ENCODE data around the gene NECAP2. TPM values are rescaled to one million over a fixed set of nuclear protein-coding genes. Genes with fewer than 3 reads are reported as not detected.

Gene NECAP2
- total RNA-seq, 1 donor from 2014 or later: 44.7 TPM

- DNase-seq (ENCODE audit: low read depth, low spot score): no peak
- TF ChIP-seq CTCF (conservative IDR thresholded peaks at IDR 0.05): no peak
- Mint-ChIP-seq H3K36me3 (ENCODE audit: low read depth) (no peaks in the 10 kb centered on the region), H3K27ac (ENCODE audit: unreplicated experiment) (peak overlapping the region; percentile 24), H3K9me3 (peaks cover 3% of the 10 kb centered on the region), H3K4me3 (no peak overlapping the region), H3K27me3 (ENCODE audit: low read depth) (no peaks in the 10 kb centered on the region), H3K4me1 (peaks cover 4% of the 10 kb centered on the region)
These were observed 33.7 kb upstream of the NECAP2 start for GRCh38 chr1:16406868-16407267.

- H3K4me3 Mint-ChIP-seq: no peak overlapping the region
- no peaks in the 10 kb centered on the region for H3K27me3 Mint-ChIP-seq (ENCODE audit: low read depth)
- H3K4me1 Mint-ChIP-seq: peaks cover 10% of the 10 kb centered on the region
- DNase-seq (ENCODE audit: low read depth, low spot score): no peak
- peaks cover 3% of the 10 kb centered on the region for H3K9me3 Mint-ChIP-seq
- no peaks in the 10 kb centered on the region for H3K36me3 Mint-ChIP-seq (ENCODE audit: low read depth)
- TF ChIP-seq CTCF (conservative IDR thresholded peaks at IDR 0.05): no peak
- no peak overlapping the region for H3K27ac Mint-ChIP-seq (ENCODE audit: unreplicated experiment)
These were observed 30.9 kb upstream of the NECAP2 start for GRCh38 chr1:16409536-16410152.

GRCh38 chr1:16410803-16411202, 29.7 kb upstream of the NECAP2 start:
- TF ChIP-seq CTCF (conservative IDR thresholded peaks at IDR 0.05): no peak
- H3K27me3 Mint-ChIP-seq (ENCODE audit: low read depth): no peaks in the 10 kb centered on the region
- H3K27ac Mint-ChIP-seq (ENCODE audit: unreplicated experiment): no peak overlapping the region

GRCh38 chr1:16413191-16413590, 27.3 kb upstream of the NECAP2 start:
- DNase-seq (ENCODE audit: low read depth, low spot score): no peak
- Mint-ChIP-seq H3K36me3 (ENCODE audit: low read depth) (no peaks in the 10 kb centered on the region), H3K27me3 (ENCODE audit: low read depth) (no peaks in the 10 kb centered on the region), H3K4me3 (no peak overlapping the region), H3K27ac (ENCODE audit: unreplicated experiment) (no peak overlapping the region), H3K9me3 (peaks cover 3% of the 10 kb centered on the region), H3K4me1 (peaks cover 6% of the 10 kb centered on the region)
- TF ChIP-seq CTCF (conservative IDR thresholded peaks at IDR 0.05): no peak

More at GRCh38 chr1:16410803-16411202, 29.7 kb upstream of the NECAP2 start:
- H3K4me3 Mint-ChIP-seq: no peak overlapping the region
- H3K9me3 Mint-ChIP-seq: peaks cover 3% of the 10 kb centered on the region
- peaks cover 10% of the 10 kb centered on the region for H3K4me1 Mint-ChIP-seq
- no peaks in the 10 kb centered on the region for H3K36me3 Mint-ChIP-seq (ENCODE audit: low read depth)
- no peak for DNase-seq (ENCODE audit: low read depth, low spot score)

GRCh38 chr1:16418823-16419425, 21.6 kb upstream of the NECAP2 start:
- DNase-seq (ENCODE audit: low read depth, low spot score): no peak
- no peaks in the 10 kb centered on the region for H3K9me3 Mint-ChIP-seq
- no peak overlapping the region for H3K27ac Mint-ChIP-seq (ENCODE audit: unreplicated experiment)
- peaks cover 14% of the 10 kb centered on the region for H3K27me3 Mint-ChIP-seq (ENCODE audit: low read depth)
- H3K4me3 Mint-ChIP-seq: no peak overlapping the region
- H3K36me3 Mint-ChIP-seq (ENCODE audit: low read depth): no peaks in the 10 kb centered on the region
- no peak for TF ChIP-seq CTCF (conservative IDR thresholded peaks at IDR 0.05)
- peaks cover 6% of the 10 kb centered on the region for H3K4me1 Mint-ChIP-seq

Measured in neural crest cell (in vitro differentiated cells).